ENCODE measurements around the gene NOS2.
"Not testable (repeated sequence)": the region's sequence is repeated elsewhere in the genome, so short reads cannot be mapped to it uniquely, and the experiment has no call there.

Gene NOS2

GRCh38 chr17:27783440-27784350 is 16.6 kb downstream of the NOS2 start:
- no peak for DNase-seq

- no peak for DNase-seq
These were observed 17.5 kb downstream of the NOS2 start for GRCh38 chr17:27782791-27783206.

DNA sequence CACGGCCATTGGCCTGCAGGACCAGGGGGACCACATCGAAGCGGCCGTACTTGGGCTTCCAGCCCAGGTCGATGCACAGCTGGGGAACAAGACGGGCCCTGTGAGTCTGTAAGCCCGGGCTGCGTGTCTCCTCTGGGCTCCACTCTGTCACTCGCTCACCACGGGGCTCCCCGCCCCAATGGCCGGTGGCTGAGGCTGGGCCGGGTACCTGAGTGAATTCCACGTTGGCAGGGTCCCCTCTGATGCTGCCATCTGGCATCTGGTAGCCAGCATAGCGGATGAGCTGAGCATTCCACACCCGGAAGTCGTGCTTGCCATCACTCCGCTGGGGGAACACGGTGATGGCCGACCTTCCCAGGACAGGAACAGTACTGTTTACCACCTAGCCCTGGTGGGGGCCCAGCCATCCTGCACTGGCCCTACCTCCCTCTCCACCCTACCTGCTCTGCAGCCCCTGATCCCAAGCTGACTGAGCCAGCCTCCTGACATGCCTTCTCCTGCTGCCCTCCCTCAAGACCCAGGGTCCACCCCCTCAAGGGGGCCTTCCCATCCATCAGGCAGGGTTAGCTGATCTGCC is 19.4 kb downstream of the NOS2 start:
- no peak for DNase-seq

DNA sequence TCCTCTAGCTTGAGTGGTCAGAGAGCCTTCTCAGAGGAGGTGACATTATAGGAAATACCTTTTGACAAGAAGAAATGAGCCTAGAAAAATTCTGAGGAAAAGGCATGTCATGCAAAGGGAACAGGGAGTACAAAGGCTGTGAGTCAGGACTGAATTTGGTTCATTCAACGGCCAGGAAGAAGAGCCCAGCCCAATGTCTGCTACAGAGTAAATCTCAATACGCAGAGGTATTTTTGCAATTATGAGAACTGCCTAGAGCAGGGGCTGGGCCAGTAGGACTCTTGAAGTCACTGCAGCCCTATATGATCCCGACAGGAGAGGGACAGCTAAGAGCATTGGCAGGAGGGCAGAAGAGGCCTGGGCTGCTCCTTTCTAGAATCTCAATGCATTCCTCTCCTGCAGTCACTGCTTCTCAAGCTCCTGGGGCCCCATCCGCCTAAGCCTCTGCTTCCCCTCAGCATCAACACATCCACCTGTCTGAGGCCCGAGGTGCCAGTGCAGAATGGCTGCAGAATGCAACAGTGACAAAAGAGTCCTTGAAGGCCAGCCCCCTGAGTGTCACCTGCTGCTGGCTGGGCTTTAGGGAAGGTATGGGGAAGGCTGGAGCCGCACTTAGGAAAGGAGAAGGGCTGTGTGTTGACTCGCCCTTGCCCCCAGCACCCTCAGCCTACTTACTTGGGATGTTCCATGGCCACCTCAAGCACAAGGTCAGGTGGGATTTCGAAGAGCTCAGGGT is 20.1 kb downstream of the NOS2 start:
- no peak for DNase-seq

GRCh38 chr17:27778183-27778582 is 22.1 kb downstream of the NOS2 start:
- DNase-seq, result no peak

DNA sequence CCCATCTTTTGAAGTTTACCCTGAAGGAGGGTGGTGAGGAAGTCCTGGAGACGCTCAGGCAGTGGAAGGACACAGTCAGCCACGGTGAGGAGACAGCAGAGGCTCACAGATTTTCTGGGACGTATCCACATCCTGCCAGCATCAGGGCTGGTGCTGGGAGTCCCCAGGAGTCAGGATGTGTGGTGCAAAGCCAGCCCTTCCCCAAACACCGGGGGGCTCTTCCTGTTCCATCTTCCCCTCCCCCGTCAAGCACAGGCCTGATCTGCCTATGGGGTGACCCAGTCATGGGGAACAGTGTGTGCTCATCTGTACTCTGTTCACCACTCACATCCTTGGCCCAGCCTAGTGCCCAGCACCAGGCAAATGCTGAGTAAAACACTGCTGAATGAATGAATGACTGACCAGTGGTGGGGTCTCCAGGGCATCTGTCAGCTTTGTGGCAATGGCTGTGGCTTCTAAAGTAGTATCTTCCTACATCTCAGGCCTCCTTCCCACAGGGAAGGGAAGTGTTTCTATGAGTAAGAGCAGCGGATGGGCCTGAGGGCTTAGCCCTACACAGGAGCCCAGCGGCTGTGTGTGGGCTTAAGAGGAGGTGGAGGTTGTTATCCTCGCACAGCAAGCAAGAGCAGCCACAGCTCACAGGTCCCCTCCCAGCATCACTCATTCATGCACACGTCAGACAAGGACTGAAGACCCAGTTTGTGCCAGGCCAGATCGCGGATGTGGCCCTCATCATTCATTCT is 23.3 kb downstream of the NOS2 start:
- no peak for DNase-seq

DNA sequence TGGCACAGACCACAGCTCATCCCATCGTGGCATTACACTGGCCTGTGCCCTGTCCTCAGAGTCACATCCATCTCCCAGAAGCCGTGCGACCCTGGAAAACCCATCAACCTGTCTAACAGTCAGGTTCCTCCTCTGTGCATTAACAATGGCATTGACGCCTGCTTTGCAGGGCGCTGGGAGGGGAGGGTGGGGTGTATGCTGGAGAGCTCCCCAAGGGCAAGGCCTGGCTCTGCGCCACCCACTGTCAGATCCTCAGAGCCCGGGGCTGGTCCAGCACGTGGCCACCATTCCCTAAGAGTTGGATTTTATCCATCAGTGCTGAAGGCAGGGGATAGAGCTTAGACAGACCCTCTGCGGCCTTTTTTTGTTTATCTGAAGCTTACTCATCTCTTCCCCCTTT is 28.7 kb downstream of the NOS2 start:
- no peak for DNase-seq

DNA sequence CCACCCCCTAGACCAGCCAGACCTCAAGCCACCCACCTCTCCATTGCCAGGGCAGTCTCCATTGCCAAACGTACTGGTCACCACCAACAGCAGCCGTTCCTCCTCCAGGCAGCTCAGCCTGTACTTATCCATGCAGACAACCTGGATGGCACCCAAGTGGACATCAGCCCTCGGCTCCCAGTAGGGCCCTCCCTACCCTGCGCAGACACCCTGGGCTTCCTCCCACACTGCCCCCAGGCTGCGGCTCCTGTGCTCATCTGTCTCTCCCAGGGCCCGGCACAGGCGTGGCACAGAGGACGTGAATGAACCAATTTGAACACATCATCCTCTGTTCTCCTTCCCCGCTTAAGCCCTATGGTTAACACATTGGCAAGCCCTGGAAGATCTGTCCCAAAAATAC is 29.5 kb downstream of the NOS2 start:
- DNase-seq, result no peak

- no peak for DNase-seq
These were observed 31.4 kb downstream of the NOS2 start for GRCh38 chr17:27768858-27769410.

DNA sequence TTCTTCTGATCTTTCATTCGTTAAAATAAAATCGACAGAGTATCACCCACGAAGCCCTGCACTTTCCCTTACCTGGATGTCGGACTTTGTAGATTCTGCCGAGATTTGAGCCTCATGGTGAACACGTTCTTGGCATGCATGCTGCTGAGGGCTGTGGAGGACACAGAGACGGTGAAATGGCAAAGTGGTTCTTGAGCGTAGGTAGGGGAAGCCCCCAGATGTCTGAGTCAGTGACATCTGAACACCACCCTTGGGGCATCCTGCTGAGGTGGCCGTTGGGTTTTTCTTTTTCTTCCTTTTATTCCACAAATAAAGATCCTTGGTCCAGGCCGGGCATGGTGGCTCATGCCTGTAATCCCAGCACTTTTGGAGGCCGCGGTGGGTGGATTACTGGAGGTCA is 33.9 kb downstream of the NOS2 start:
- no peak for DNase-seq

GRCh38 chr17:27765353-27765752 is 35.0 kb downstream of the NOS2 start:
- no peak for DNase-seq

DNA sequence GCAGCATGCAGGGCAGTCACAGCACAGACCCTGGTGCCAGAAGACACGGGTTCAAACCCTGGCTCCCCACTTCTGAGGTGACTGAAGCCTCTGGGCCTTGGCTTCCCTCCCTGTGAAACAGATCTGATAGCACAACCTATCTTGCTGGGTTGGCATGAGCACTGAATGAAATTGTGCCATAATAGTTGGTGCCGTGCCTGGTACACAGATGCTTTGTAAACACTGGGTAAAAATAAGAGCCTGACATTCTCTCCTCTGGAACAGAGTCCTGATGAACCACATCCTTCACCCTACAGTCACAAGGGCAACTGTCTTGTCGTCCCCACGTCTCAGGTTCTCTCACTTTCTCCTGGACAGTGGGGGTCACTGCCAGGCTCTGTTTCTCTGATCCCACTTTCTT is 35.7 kb downstream of the NOS2 start:
- no peak for DNase-seq

DNA sequence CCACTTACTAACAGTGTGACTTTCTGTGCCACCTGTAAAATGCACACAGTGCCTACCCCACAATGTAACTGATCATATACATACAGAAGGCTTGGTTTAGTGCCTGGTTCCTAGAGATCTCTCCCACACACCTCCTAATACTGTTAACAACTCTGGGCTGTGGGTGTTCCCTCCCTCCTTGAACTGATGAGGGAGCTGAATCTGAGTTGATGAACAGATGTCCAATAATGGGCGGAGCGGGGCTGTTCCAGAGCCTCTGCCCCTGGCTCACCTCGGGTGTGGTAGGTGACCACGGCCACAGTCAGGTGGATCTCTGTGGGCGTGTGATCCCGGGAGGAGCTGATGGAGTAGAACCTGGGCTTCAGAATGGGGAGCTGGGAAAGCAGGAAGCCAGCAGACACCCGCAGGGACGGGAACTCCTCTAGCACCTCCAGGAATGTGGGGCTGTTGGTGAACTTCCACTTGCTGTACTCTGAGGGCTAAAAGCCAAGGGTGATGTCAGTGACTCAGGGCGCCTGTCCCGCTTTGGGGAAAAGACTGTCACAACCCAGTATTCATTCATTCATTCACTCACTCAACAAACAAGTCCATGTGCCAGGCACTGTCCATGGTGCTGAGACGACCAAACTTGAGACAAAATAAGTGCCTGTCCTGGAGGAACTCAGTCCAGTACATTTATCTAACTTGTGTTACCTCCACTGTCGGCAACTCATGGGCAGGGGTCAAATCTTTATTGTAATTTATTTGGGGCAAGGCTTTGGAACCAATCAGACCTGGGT is 37.6 kb downstream of the NOS2 start:
- DNase-seq, result no peak

DNA sequence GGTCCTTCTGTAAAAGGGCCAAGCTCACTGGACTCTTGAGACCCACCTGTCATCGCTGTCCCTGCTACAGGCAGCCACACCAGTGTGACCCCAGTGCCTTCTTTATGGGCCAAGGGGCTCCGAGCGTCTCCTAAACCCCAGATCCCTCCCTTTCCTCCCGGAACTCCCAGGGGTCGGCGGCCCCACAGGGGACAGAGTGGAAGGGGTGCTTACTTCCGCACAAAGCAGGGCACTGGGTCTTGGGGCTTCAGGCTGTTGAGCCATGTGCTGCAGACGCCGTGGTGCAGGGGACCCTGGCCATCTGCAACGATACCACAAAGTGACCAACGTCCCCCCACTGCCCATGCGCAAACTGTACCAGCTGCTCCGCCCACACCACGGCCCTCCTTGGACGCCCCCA is 39.4 kb downstream of the NOS2 start:
- not testable (repeated sequence) for DNase-seq

GRCh38 chr17:27760069-27760885 is 40.1 kb downstream of the NOS2 start:
- DNase-seq, result peak; percentile 8 to 51

DNA sequence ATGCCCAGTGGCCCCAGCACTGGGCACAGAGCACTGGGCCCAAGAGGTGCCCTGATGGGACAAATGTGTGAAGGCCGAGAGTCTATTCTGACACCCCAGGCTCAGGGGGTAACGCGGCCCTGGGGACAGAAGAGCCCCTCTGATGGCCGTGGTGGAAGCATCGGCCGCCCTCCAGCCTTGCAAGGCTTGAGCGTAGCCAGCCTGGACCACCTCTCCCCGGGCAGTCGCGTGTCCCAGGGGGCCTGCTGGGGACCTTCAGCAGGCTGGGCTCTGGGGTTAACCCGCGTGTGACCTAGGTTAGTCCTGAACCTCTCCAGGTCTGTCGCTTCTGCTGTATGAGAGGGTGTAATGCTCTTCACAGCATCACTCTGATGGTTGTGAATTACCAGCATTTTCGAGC is 40.8 kb downstream of the NOS2 start:
- DNase-seq, result no peak

- peak in 1 of 2 experiments; percentile 29 for DNase-seq
These were observed 43.6 kb downstream of the NOS2 start for GRCh38 chr17:27756467-27757371.

- no peak for DNase-seq
These were observed 44.4 kb downstream of the NOS2 start for GRCh38 chr17:27755706-27756466.

- DNase-seq, result no peak
These were observed 45.8 kb downstream of the NOS2 start for GRCh38 chr17:27754549-27754948.

All from NCI-H1930 (cell line).